Measurements from ENCODE around the gene PLCG1. TPM values are rescaled to one million over a fixed set of nuclear protein-coding genes. Genes with fewer than 3 reads are reported as not detected.

PLCG1 gene
- total RNA-seq, 6 experiments from 2014 or later: 9.5 to 22.6 (median 16.6) TPM

DNA sequence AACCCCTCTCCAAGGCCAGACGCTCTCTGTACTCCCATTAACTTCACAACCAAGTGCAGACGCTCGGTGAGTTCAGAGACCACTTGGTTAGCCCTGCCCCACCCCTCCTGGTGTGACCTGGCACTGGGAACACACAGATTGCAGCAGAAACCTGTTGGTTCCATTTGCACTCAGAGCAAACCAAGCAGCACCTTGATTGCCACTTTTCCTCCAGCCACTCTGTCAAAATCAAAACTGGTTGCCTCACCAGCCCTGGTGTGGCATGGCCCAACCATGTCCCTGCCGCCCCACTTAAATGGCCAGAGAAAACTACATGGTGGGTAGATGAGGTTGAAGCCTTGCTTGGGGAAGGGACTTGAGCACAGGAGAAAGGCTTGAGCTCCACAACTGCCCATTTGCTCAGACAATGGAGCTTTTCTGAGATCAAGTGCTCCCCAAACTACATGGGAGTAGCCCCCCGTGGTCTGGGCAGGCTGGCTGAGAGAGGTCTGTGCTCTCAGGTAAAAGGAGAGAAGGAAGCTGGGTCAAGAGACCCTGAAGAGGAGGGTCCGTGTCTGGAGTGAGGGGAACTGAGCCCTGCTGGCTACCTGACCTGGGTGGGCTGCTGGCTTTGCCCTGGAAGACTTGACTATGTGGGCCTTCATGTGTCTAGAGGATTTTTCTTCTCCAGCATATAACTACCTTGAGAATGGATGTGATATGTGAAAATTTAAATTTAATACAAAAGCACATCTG is 43.4 kb downstream of the PLCG1 start:
- H3K27ac ChIP-seq: no peak overlapping the region
- intact Hi-C loops (cut with DNase I): no loop called here

GRCh38 chr20:41181567-41181966 is 44.2 kb downstream of the PLCG1 start:
- ATAC-seq (no peak), DNase-seq (no peak)
- intact Hi-C loops (cut with DNase I): no loop called here
- TF ChIP-seq, protein P1, sequence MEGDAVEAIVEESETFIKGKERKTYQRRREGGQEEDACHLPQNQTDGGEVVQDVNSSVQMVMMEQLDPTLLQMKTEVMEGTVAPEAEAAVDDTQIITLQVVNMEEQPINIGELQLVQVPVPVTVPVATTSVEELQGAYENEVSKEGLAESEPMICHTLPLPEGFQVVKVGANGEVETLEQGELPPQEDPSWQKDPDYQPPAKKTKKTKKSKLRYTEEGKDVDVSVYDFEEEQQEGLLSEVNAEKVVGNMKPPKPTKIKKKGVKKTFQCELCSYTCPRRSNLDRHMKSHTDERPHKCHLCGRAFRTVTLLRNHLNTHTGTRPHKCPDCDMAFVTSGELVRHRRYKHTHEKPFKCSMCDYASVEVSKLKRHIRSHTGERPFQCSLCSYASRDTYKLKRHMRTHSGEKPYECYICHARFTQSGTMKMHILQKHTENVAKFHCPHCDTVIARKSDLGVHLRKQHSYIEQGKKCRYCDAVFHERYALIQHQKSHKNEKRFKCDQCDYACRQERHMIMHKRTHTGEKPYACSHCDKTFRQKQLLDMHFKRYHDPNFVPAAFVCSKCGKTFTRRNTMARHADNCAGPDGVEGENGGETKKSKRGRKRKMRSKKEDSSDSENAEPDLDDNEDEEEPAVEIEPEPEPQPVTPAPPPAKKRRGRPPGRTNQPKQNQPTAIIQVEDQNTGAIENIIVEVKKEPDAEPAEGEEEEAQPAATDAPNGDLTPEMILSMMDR (IDR thresholded peaks at IDR 0.05): no peak
- no peak for TF ChIP-seq POLR2A (IDR thresholded peaks at IDR 0.05)
- Histone ChIP-seq H3K27me3 (no peaks in the 10 kb centered on the region), H3K4me1 (no peaks in the 10 kb centered on the region), H3K36me3 (peaks cover 0 to 19% (median 6%) of the 10 kb centered on the region in 4 donors), H3K4me3 (no peak overlapping the region), H3K27ac (no peak overlapping the region), H3K9me3 (no peaks in the 10 kb centered on the region)
- WGBS (ENCODE audit: insufficient coverage, low coverage, low lambda C conversion rate, missing lambda C conversion rate): 71% methylated on average over 1 of the region's 3 CpGs

More for the DNA sequence above, 43.4 kb downstream of the PLCG1 start:
- DNase-seq (no peak), ATAC-seq (no peak)
- no peaks in the 10 kb centered on the region for H3K4me1 ChIP-seq
- WGBS (ENCODE audit: insufficient coverage, low coverage, low lambda C conversion rate, missing lambda C conversion rate): 92% methylated on average over 5 of the region's 6 CpGs
- no peaks in the 10 kb centered on the region for H3K27me3 ChIP-seq
- no peak overlapping the region for H3K4me3 ChIP-seq
- peaks cover 0 to 19% (median 6%) of the 10 kb centered on the region in 4 donors for H3K36me3 ChIP-seq
- TF ChIP-seq, protein P1 (IDR thresholded peaks at IDR 0.05): no peak
- H3K9me3 ChIP-seq: no peaks in the 10 kb centered on the region

DNA sequence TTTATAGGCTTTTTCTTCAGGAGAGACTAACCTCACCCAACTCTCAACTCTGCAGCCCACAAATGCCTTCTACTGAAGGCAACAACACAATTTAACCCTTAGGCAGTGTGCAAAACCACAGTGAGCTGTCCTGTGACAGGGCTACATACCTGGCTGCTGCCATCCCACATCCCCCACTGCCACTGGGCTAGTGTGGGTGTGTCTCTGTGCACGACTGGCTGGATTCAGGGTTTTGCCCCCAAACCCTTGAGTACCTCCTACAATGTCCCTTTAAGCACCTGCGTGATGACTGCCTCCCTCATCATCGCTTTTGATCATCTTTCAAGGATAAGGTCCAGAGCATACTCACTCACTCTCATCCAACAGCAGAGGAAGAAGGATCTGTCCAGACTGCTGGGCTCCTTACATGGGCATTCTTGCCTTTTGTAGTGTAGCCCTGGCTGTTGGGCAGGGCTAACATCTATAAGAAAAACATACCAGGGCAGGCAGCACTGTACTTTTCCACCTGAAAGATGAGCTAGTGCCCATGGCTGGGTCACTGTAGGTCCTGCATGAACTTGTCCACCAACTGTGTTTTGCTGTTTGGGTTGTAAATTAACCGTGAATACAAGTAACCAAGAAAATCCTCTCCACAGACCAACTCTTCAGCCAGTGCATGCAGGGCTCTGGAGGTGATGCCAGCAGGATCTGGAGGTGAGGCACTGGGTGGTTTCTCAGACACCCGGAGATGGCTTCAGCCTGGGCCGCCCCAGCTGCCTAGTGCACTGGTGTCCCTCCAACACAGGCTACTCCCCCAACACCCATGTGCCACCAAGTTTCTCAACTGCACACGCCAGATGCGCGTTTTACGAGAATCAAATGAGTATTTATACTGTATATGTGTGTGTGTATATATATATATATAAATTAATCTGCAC is 45.2 kb downstream of the PLCG1 start:
- no peak overlapping the region for H3K27ac ChIP-seq
- WGBS (ENCODE audit: insufficient coverage, low coverage, low lambda C conversion rate, missing lambda C conversion rate): no CpG with 5 or more reads among the region's 10 CpGs

GRCh38 chr20:41183391-41183790 is 46.0 kb downstream of the PLCG1 start:
- H3K4me3 ChIP-seq: no peak overlapping the region
- TF ChIP-seq POLR2A (IDR thresholded peaks at IDR 0.05): no peak
- TF ChIP-seq, protein P1 (IDR thresholded peaks at IDR 0.05): no peak
- H3K27me3 ChIP-seq: no peaks in the 10 kb centered on the region
- H3K36me3 ChIP-seq: peaks cover 0 to 19% (median 6%) of the 10 kb centered on the region in 4 donors
- no peaks in the 10 kb centered on the region for H3K4me1 ChIP-seq
- H3K9me3 ChIP-seq: no peaks in the 10 kb centered on the region
- ATAC-seq: no peak
- no peak overlapping the region for H3K27ac ChIP-seq
- no peak for DNase-seq
- WGBS (ENCODE audit: insufficient coverage, low coverage, low lambda C conversion rate, missing lambda C conversion rate): 96% methylated on average over 3 of the region's 6 CpGs
- intact Hi-C loops (cut with DNase I): no loop called here

More for the DNA sequence above, 45.2 kb downstream of the PLCG1 start:
- Histone ChIP-seq H3K4me3 (no peak overlapping the region), H3K9me3 (no peaks in the 10 kb centered on the region), H3K36me3 (peaks cover 0 to 19% (median 6%) of the 10 kb centered on the region in 4 donors), H3K4me1 (no peaks in the 10 kb centered on the region), H3K27me3 (no peaks in the 10 kb centered on the region)
- ATAC-seq (no peak), DNase-seq (no peak)
- intact Hi-C loops (cut with DNase I): no loop called here
- TF ChIP-seq, protein P1 (IDR thresholded peaks at IDR 0.05): no peak
- TF ChIP-seq POLR2A (IDR thresholded peaks at IDR 0.05): no peak
